Measurements from ENCODE around the gene HPSE2. TPM values are rescaled to one million over a fixed set of nuclear protein-coding genes. Genes with fewer than 3 reads are reported as not detected.

Gene HPSE2
- total RNA-seq, 1 experiment from 2014 or later = not detected

GRCh38 chr10:99085358-99085757 is 150.3 kb downstream of the HPSE2 start:
- Mint-ChIP-seq H3K27me3 (ENCODE audit: insufficient read depth, unreplicated experiment) (peaks cover 6% of the 10 kb centered on the region), H3K9me3 (ENCODE audit: unreplicated experiment) (no peaks in the 10 kb centered on the region), H3K27ac (ENCODE audit: unreplicated experiment) (no peak overlapping the region), H3K4me1 (ENCODE audit: low read depth, unreplicated experiment) (peaks cover 8% of the 10 kb centered on the region), H3K4me3 (ENCODE audit: unreplicated experiment) (no peak overlapping the region), H3K36me3 (ENCODE audit: insufficient read depth, unreplicated experiment) (no peaks in the 10 kb centered on the region)
- Histone ChIP-seq H3K36me3 (ENCODE audit: control insufficient read depth, insufficient read depth, low read length) (no peaks in the 10 kb centered on the region), H3K27me3 (replicated peaks; ENCODE audit: control insufficient read depth, insufficient read depth, low read length) (no peaks in the 10 kb centered on the region), H3K4me3 (ENCODE audit: low read depth, low read length) (no peak overlapping the region), H3K9me3 (no peaks in the 10 kb centered on the region; the same call in 1 of the 2 replicates), H3K4me1 (no peaks in the 10 kb centered on the region)
- POLR2A ChIA-PET = no interaction called here
- no TSS peak for BruUV-seq (replicated peaks)
- CTCF ChIA-PET = no interaction called here
- no peak for DNase-seq
- intact Hi-C loops (cut with micrococcal nuclease; ENCODE audit: unreplicated experiment) = no loop called here
- no peak for TF ChIP-seq CTCF (IDR thresholded peaks at IDR 0.05; ENCODE audit: insufficient read depth in 1 of 2, low read depth in 1 of 2, low read length in 1 of 2, severe bottlenecking in 1 of 2, unreplicated experiment in 1 of 2)

- Mint-ChIP-seq H3K27ac (ENCODE audit: unreplicated experiment) (no peak overlapping the region), H3K9me3 (ENCODE audit: unreplicated experiment) (no peaks in the 10 kb centered on the region), H3K4me3 (ENCODE audit: unreplicated experiment) (no peak overlapping the region), H3K27me3 (ENCODE audit: insufficient read depth, unreplicated experiment) (peaks cover 6% of the 10 kb centered on the region), H3K36me3 (ENCODE audit: insufficient read depth, unreplicated experiment) (no peaks in the 10 kb centered on the region), H3K4me1 (ENCODE audit: low read depth, unreplicated experiment) (peaks cover 8% of the 10 kb centered on the region)
- POLR2A ChIA-PET = no interaction called here
- Histone ChIP-seq H3K4me1 (no peaks in the 10 kb centered on the region), H3K4me3 (ENCODE audit: low read depth, low read length) (no peak overlapping the region), H3K27me3 (replicated peaks; ENCODE audit: control insufficient read depth, insufficient read depth, low read length) (no peaks in the 10 kb centered on the region), H3K36me3 (ENCODE audit: control insufficient read depth, insufficient read depth, low read length) (no peaks in the 10 kb centered on the region), H3K9me3 (no peaks in the 10 kb centered on the region; the same call in 1 of the 2 replicates)
- no TSS peak for BruUV-seq (replicated peaks)
- TF ChIP-seq CTCF (IDR thresholded peaks at IDR 0.05; ENCODE audit: insufficient read depth in 1 of 2, low read depth in 1 of 2, low read length in 1 of 2, severe bottlenecking in 1 of 2, unreplicated experiment in 1 of 2) = no peak
- intact Hi-C loops (cut with micrococcal nuclease; ENCODE audit: unreplicated experiment) = no loop called here
- CTCF ChIA-PET = no interaction called here
- DNase-seq = no peak
Observed at GRCh38 chr10:99084161-99084560, 151.5 kb downstream of the HPSE2 start.

- Mint-ChIP-seq H3K27ac (ENCODE audit: unreplicated experiment) (no peak overlapping the region), H3K27me3 (ENCODE audit: insufficient read depth, unreplicated experiment) (peaks cover 4% of the 10 kb centered on the region), H3K4me1 (ENCODE audit: low read depth, unreplicated experiment) (no peaks in the 10 kb centered on the region), H3K36me3 (ENCODE audit: insufficient read depth, unreplicated experiment) (no peaks in the 10 kb centered on the region), H3K9me3 (ENCODE audit: unreplicated experiment) (no peaks in the 10 kb centered on the region), H3K4me3 (ENCODE audit: unreplicated experiment) (no peak overlapping the region)
- no peaks in the 10 kb centered on the region for H3K9me3 ChIP-seq
- intact Hi-C loops (cut with micrococcal nuclease; ENCODE audit: unreplicated experiment) = no loop called here
- BruUV-seq (replicated peaks) = no TSS peak
- POLR2A ChIA-PET = interaction anchor here (0.6 kb wide), 1 partner anchor 14 kb away, joined by 3 read pairs; no protein-coding TSS in a partner anchor
- no peaks in the 10 kb centered on the region for H3K4me1 ChIP-seq
- CTCF ChIA-PET = no interaction called here
- no peak overlapping the region for H3K4me3 ChIP-seq (ENCODE audit: low read depth, low read length)
- DNase-seq = no peak
- no peaks in the 10 kb centered on the region for H3K27me3 ChIP-seq (replicated peaks; ENCODE audit: control insufficient read depth, insufficient read depth, low read length)
- TF ChIP-seq CTCF (IDR thresholded peaks at IDR 0.05; ENCODE audit: insufficient read depth in 1 of 2, low read depth in 1 of 2, low read length in 1 of 2, severe bottlenecking in 1 of 2, unreplicated experiment in 1 of 2) = no peak
- no peaks in the 10 kb centered on the region for H3K36me3 ChIP-seq (ENCODE audit: control insufficient read depth, insufficient read depth, low read length)
Observed at GRCh38 chr10:99080275-99080945, 155.2 kb downstream of the HPSE2 start.

Data from Caco-2 (cell line).